K562 (cell line): ENCODE measurements around the gene URI1.

Source experiments
- POLR2AphosphoS2 ChIP-seq: IDR thresholded peaks from 2 replicates; pipeline ENCODE4 v1.6.1; 2012; ENCODE audit warnings: low read length, improper control_type of control experiment
- U2AF2 ChIP-seq: fragments of 200-400 bp; formaldehyde crosslinking; optimal IDR thresholded peaks from 2 replicates; pipeline ENCODE3; 2017; ENCODE audit warnings: low read depth, mild to moderate bottlenecking, low read length
- ZNF197 ChIP-seq: fragments of 200-800 bp; sonication (Bioruptor generic); IDR thresholded peaks from 2 replicates; pipeline ENCODE4 v1.6.1; 2016; ENCODE audit warnings: low read depth, missing genetic modification characterization, missing compliant biosample characterization
- TF ChIP-seq, protein P1 (sequence below), 3 experiments: IDR thresholded peaks in 2 of 3; conservative IDR thresholded peaks in 1 of 3; 2 replicates each; pipeline ENCODE4 v1.5.1; 2011 to 2012; ENCODE audit warnings: low read length in 3 of 3, mild to moderate bottlenecking in 3 of 3, control low read depth in 2 of 3, improper control_type of control experiment in 1 of 3, inconsistent platforms in 1 of 3, low read depth in 1 of 3, mixed read lengths in 1 of 3, moderate library complexity in 1 of 3; ENCODE audit not compliant: insufficient read depth in 2 of 3

DNA sequence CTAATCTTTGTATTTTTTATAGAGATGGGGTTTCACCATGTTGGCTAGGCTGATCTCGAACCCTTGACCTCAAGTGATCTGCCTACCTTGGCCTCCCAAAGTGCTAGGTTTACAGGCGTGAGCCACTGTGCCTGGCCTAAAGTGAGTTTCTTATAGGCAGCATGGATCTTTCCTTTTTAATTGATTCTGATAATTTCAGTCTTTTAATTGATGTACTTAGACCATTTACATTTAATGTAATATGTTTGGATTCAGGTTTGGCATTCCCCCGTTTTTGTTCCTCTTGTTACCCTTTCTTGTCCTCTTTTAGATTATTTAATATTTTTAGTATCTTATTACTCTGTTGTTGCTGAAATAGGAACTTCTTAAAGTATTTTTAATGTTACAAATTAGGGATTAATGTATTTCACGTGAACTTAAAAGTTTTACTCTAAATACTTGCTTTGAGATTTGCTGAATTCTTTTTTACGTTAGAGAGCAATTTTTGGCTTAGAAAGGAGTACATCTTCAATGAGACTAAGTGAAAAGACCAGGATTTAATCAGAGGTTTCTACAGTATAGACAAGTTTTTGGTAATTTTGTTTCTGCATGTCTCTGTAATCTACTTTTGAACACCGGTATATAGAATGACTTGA is 50.3 kb downstream of the URI1 start:
- TF ChIP-seq, protein P1, sequence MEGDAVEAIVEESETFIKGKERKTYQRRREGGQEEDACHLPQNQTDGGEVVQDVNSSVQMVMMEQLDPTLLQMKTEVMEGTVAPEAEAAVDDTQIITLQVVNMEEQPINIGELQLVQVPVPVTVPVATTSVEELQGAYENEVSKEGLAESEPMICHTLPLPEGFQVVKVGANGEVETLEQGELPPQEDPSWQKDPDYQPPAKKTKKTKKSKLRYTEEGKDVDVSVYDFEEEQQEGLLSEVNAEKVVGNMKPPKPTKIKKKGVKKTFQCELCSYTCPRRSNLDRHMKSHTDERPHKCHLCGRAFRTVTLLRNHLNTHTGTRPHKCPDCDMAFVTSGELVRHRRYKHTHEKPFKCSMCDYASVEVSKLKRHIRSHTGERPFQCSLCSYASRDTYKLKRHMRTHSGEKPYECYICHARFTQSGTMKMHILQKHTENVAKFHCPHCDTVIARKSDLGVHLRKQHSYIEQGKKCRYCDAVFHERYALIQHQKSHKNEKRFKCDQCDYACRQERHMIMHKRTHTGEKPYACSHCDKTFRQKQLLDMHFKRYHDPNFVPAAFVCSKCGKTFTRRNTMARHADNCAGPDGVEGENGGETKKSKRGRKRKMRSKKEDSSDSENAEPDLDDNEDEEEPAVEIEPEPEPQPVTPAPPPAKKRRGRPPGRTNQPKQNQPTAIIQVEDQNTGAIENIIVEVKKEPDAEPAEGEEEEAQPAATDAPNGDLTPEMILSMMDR (IDR thresholded peaks at IDR 0.05 in 2 of 3, conservative IDR thresholded peaks at IDR 0.05 in 1 of 3; ENCODE audit: insufficient read depth in 2 of 3, low read depth in 1 of 3, low read length in 3 of 3), result no peak
- TF ChIP-seq ZNF197 (CRISPR knock-in tag) (no peak), U2AF2 (no peak), POLR2AphosphoS2 (no peak)
